GM19043 (cell line): Measurements from ENCODE around the gene NCOA3.
"Not testable (repeated sequence)": the region's sequence is repeated elsewhere in the genome, so short reads cannot be mapped to it uniquely, and the experiment has no call there.

Experiments
- ATAC-seq: cut with Tn5 transposase; IDR thresholded peaks from one replicate; pipeline ENCODE4 v1.9.1; 2021; ENCODE audit warnings: low read depth; ENCODE audit not compliant: unreplicated experiment

The NCOA3 gene

DNA sequence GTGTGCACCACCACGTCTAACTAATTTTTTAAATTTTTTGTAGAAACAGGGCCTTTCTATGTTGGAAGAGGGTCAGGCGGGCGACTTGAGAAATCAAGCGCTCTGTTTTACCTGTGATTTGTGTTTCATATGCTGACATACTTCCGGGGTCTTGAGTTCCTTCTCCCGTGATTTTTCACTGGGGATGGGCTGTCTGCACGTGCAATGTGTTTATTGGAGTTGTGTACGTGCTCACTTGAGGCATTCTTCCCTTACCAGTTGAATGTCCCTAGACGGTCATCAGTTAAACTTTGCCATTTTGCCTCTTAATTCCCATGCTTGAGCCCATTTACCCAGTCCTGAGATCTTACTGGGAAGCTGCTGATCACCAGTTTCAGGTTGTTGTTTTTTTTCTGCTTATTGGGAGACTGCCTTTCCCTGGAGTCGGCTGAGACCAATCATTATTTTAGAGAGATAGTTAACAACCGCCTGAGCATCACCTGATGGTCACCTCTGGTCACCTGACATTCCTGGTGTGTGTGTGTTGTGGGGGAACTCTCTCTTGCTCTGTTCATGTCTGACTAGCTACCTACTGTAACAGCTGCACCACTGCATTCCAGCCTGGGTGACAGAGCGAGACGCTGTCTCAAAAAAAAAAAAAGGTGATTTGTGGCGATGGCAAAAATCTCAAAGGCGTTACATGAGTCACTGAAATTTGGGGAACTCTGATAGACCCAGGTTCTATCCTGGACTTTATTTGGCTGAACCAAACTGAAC is 34.8 kb upstream of the NCOA3 start:
- no peak for ATAC-seq

GRCh38 chr20:47468290-47469050 is 33.2 kb upstream of the NCOA3 start:
- peak; percentile 76 for ATAC-seq

DNA sequence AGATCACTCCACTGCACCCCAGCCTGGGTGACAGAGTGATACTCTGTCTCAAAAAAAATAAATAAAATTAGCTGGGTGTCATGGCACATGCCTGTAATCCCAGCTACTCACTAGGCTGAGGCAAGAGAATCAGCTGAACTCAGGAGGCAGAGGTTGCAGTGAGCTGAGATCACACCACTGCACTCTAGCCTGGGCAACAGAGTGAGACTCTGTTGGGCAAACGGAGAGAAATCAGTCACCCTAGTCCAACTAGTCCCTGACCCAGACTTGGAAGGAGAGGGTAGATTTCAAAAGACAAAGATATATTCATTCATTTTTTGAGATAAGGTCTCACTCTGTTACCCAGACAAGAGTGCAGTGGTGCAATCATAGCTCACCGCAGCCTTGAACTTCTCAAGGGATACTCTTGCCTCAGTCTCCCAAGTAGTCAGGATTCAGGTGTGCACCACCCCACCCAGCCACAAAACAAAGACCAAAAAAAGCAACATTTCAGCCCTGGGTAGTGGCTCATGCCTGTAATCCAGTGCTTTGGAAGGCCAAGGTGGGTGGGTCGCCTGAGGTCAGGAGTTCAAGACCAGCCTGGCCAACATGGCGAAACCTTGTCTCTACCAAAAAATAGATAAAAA is 26.2 kb upstream of the NCOA3 start:
- ATAC-seq = no peak

- no peak for ATAC-seq
Observed at GRCh38 chr20:47476452-47476851, 25.2 kb upstream of the NCOA3 start.

DNA sequence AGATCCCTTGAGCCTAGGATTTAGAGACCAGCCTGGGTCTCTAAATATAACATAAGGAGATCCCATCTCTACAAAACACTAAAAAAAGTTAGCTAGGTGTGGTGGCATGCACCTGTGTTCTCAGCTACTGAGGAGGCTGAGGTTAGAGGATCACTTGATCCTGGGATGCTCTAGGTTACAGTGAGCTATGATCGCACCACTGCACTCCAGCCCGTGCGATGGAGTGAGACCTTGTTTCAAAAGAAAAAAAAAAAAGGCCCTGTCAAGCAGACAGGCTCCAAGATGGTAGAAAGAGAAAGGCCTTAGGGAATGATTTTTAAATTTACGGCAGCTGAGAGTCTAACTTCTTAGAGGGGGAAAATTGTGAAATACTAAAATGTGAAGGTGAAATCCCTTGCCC is 22.6 kb upstream of the NCOA3 start:
- ATAC-seq = no peak

- ATAC-seq = no peak
Observed at GRCh38 chr20:47479506-47479905, 22.2 kb upstream of the NCOA3 start.

GRCh38 chr20:47480239-47480638 is 21.4 kb upstream of the NCOA3 start:
- no peak for ATAC-seq

- ATAC-seq = no peak
Observed at GRCh38 chr20:47480705-47481104, 21.0 kb upstream of the NCOA3 start.

DNA sequence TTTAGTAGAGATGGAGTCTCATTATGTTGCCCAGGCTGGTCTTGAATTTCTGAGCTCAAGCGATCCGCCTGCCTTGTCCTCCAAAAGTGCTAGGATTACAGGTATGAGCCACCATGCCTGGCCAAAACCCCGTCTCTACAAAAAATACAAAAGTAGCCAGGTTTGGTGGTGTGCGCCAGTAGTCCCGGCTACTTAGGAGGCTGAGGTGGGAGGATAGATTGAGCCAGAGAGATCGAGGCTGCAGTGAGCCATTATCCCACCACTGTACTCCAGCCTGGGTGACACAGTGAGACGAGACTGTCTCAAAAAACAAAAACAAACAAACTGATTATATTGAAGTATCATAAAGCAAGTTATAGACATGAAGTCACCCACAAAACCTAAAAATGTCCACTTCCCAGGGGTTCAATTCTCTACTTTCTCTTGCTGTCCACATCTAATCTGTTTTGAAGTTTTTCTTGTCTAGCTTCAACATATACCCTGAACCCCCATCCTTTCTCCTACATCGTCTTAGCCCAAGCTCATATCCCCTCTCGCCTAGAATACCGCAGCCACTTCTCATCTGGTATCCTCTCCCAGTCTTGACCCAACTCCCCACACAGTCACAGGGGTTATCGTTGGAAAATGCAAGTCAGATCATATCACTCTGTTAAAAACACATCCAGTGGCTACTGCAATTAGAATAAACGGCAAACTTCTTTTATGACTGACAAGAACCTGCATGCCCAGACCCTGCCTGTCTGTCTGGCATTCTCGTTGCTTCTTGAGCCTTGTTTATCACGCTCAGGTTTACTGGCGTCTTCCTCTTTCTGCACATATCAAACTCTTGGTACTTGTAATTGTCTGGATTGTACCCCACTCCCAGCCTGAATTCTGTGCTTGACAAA is 20.1 kb upstream of the NCOA3 start:
- ATAC-seq = no peak

DNA sequence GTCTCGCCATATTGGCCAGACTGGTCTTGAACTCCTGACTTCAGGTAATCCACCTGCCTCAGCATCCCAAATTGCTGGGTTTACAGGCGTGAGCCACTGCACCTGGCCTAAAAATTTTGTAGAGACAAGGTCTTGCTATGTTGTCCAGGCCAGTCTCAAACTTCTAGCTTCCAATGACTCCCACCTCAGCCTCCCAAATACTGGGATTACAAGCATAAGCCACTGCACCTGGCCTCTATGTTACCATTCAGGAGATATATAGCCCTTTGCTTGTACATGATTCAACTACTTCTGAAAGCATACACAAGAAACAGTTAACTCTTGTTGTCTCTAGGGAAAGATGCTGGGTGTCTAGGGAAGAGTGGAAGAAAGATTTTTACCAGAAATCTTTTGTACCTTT is 19.0 kb upstream of the NCOA3 start:
- no peak for ATAC-seq

- ATAC-seq = no peak
Observed at GRCh38 chr20:47484303-47484702, 17.4 kb upstream of the NCOA3 start.

- peak; percentile 72 for ATAC-seq
Observed at GRCh38 chr20:47487175-47487917, 14.3 kb upstream of the NCOA3 start.

GRCh38 chr20:47489448-47489872 is 12.2 kb upstream of the NCOA3 start:
- no peak for ATAC-seq

- ATAC-seq = no peak
Observed at GRCh38 chr20:47490795-47491194, 10.9 kb upstream of the NCOA3 start.

DNA sequence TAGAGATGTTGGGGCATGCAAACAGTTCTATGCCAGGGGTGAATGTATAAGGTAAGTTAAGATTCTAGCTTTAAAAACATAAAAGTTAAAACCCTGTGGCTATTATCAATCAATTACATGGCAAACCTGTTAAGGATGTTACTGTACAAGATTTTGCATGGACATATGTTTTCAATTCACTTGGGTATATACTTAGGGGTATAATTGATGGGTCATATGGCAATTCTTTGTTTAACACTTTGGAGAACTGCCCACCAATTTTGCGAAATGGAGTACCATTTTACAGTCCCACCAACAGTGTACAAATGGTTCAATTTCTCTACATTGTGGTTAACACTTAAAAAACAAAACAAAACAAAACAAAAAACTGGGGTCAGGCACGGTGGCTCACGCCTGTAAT is 9.4 kb upstream of the NCOA3 start:
- no peak for ATAC-seq

GRCh38 chr20:47493175-47493962 is 8.3 kb upstream of the NCOA3 start:
- no peak for ATAC-seq

DNA sequence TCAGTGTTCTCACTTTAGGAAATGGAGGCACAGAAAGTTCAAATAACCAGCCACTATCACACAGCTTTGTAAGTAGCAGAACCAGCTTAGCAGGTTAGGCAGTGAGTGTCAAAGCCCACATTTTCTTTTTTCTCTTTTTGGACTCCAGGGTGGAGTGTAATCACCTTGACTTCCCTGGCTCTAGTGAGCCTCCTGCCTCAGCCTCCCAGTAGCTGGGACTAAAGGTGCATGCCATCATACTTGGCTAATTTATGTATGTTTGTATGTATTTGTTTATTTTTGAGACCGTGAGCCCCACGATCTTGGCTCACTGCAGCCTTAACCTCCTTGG is 7.8 kb upstream of the NCOA3 start:
- ATAC-seq = no peak

GRCh38 chr20:47494606-47495005 is 7.1 kb upstream of the NCOA3 start:
- not testable (repeated sequence) for ATAC-seq

DNA sequence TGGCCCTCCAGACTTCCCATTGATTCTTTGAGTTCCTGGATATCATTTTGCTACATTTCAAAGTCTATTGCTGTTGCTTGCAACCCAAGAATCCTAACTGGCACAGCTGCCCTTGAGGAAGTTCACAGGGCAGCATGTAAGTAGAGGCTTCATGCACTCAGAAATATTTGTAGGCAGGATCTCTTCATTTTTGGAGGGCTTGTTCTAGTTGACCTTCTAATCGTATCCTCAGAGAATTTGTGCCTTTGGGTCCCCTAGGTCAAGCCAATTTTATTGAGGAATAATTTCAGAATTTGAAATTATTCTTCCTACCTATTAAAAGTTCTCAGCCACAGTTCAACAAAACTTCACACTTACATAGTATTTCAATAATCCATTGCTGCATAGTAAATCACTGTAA is 5.6 kb upstream of the NCOA3 start:
- no peak for ATAC-seq
